ENCODE measurements around the gene TTK. TPM values are rescaled to one million over a fixed set of nuclear protein-coding genes. Genes with fewer than 3 reads are reported as not detected.

TTK gene
- total and polyA plus RNA-seq, 8 donors = 2.6 to 35.1 (median 15.9) TPM

DNA sequence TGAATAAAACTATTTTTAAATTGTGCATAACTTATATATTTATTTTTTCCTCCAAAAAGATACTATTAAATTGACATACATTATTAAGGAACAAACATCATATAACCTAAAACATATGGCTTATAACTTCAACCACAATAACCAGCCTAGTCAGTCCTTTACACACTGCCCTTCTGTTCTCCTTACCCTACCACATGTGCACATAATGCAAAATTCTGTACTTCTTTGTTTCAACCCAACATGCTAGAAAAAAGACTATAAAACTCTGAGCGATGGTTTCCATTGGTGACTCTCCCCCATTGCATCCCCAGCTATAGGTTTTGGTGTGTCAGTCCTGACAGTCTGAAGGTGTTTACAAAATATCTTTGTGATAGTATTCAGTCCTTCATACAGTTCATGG, 14.8 kb upstream of the TTK start:
- no peaks in the 10 kb centered on the region for H3K9me3 ChIP-seq
- ATAC-seq (no peak), DNase-seq (no peak)
- H3K27me3 ChIP-seq = no peaks in the 10 kb centered on the region
- H3K36me3 ChIP-seq = no peaks in the 10 kb centered on the region
- intact Hi-C loops (cut with DNase I) = no loop called here
- TF ChIP-seq, protein P1, sequence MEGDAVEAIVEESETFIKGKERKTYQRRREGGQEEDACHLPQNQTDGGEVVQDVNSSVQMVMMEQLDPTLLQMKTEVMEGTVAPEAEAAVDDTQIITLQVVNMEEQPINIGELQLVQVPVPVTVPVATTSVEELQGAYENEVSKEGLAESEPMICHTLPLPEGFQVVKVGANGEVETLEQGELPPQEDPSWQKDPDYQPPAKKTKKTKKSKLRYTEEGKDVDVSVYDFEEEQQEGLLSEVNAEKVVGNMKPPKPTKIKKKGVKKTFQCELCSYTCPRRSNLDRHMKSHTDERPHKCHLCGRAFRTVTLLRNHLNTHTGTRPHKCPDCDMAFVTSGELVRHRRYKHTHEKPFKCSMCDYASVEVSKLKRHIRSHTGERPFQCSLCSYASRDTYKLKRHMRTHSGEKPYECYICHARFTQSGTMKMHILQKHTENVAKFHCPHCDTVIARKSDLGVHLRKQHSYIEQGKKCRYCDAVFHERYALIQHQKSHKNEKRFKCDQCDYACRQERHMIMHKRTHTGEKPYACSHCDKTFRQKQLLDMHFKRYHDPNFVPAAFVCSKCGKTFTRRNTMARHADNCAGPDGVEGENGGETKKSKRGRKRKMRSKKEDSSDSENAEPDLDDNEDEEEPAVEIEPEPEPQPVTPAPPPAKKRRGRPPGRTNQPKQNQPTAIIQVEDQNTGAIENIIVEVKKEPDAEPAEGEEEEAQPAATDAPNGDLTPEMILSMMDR (IDR thresholded peaks at IDR 0.05) = no peak
- H3K4me1 ChIP-seq = no peaks in the 10 kb centered on the region
- no peak overlapping the region for H3K4me3 ChIP-seq
- no peak overlapping the region for H3K27ac ChIP-seq

DNA sequence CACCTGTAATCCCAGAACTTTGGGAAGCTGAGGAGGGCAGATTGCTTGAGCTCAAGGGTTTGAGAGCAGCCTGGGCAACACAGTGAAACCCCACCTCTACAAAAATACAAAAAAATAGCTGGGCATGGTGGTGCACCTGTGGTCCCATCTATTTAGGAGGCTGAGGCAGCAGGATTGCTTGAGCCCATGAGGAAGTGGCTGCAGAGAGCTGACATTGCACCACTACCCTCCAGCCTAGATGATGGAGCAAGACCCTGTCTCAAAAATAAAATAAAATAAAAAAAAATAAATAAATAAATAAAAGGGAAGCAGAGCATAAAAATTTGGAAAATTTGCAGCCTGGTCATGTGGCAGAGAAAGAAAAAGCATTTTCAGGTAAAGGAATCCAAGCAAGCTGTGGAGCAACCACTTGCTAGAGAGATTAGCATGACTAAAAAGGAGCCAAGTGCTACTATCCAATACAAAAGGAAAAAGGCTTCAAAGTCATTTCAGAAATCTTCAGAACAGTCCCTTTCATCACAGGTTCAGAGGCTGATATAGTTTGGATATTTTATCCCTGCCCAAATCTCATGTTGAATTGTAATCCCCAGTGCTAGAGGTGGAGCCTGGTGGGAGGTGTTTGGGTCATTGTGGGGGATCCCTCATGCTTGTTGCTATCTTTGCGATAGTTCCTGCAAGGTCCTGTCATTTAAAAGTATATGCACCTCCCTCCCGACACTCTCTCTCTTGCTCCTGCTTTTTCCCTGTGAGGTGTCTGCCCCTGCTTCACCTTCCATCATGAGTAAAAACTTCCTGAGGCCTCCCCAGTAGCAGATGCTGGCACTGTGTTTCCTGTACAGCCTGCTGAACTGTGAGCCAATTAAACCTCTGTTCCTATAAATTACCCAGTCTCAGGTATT, 11.2 kb upstream of the TTK start:
- no peak overlapping the region for H3K4me3 ChIP-seq
- TF ChIP-seq, protein P1 (IDR thresholded peaks at IDR 0.05) = no peak
- intact Hi-C loops (cut with DNase I) = no loop called here
- no peak overlapping the region for H3K27ac ChIP-seq
- no peaks in the 10 kb centered on the region for H3K4me1 ChIP-seq
- ATAC-seq (no peak), DNase-seq (no peak)
- H3K36me3 ChIP-seq = no peaks in the 10 kb centered on the region
- H3K27me3 ChIP-seq = peaks cover 0 to 10% of the 10 kb centered on the region in 2 donors
- no peaks in the 10 kb centered on the region for H3K9me3 ChIP-seq

DNA sequence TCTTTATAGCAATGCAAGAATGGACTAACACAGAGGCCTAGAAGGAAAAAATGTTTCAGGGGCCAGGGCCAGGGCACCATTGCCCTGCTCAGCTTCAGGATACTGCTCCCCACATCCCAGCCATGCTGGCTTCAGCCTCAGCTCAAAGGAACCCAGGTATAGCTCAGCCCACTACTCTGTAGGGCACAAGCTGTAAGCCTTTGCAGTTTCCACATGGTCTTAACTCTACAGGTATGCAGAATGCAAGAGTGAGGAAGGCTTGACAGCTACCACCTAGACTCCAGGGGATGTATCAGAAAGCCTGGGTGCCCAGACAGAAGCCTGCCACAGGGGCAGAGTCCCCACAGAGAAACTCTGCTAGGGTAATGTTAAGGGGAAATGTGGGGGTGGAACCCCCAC, 10.5 kb upstream of the TTK start:
- DNase-seq (no peak), ATAC-seq (no peak)
- intact Hi-C loops (cut with DNase I) = no loop called here

DNA sequence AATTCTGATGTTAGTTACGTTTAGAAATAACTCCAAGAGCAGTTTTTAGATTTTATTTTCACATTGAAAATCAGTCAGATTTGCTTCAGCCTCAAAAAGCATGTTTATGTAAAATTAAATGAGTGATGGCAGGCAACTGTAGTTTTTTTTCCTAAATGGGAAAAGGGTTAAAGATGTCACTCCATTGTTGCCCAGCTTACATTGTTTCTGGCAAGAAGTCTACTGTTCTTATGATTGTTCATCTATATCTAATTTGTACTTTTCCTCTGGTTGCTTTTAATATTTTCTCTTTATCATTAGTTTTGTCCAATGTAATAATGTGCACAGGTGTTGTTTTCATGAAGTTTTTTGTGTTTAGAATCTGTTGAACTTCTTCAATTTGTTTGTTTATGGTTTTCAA, 6.7 kb upstream of the TTK start:
- Histone ChIP-seq H3K9me3 (no peaks in the 10 kb centered on the region), H3K4me3 (no peak overlapping the region), H3K27ac (no peak overlapping the region), H3K36me3 (no peaks in the 10 kb centered on the region), H3K27me3 (peaks cover 0 to 10% of the 10 kb centered on the region in 2 donors), H3K4me1 (no peaks in the 10 kb centered on the region)
- intact Hi-C loops (cut with DNase I) = no loop called here
- TF ChIP-seq, protein P1 (IDR thresholded peaks at IDR 0.05) = no peak
- ATAC-seq = no peak
- DNase-seq = no peak

More for the DNA sequence above, 10.5 kb upstream of the TTK start:
- Histone ChIP-seq H3K4me3 (no peak overlapping the region), H3K27ac (no peak overlapping the region), H3K4me1 (no peaks in the 10 kb centered on the region), H3K9me3 (no peaks in the 10 kb centered on the region), H3K27me3 (peaks cover 0 to 10% of the 10 kb centered on the region in 2 donors), H3K36me3 (no peaks in the 10 kb centered on the region)
- TF ChIP-seq, protein P1 (IDR thresholded peaks at IDR 0.05) = no peak

DNA sequence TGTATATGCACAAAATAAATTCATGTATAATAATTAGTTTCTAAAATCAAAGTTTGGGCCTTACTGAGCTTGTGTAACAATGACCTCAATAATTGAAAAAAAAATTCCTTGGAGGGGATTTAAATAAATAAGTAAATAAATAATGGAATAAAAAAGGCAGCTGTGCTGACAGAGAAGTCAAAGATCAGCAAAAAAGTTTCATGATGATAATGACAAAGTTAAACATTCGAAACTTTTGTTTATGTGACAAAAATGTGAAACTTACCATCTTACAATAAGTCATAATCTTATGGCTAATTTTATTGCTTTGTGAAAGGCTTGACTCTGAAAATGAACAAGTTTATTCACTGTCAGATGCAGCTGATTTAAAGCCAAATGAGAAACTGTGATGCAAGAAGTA, 3.1 kb upstream of the TTK start:
- Histone ChIP-seq H3K27me3 (peaks cover 0 to 10% of the 10 kb centered on the region in 2 donors), H3K36me3 (no peaks in the 10 kb centered on the region), H3K9me3 (no peaks in the 10 kb centered on the region), H3K27ac (no peak overlapping the region), H3K4me1 (peaks cover 6 to 7% of the 10 kb centered on the region in 2 donors), H3K4me3 (no peak overlapping the region)
- intact Hi-C loops (cut with DNase I) = no loop called here
- TF ChIP-seq, protein P1 (IDR thresholded peaks at IDR 0.05) = no peak
- DNase-seq = no peak
- no peak for ATAC-seq

Data from left lung (tissue), 10 donors.